H1 (cell line): ENCODE measurements around the gene PRKD1.

ENCODE experiments used
- EZH2 ChIP-seq: fragments of 200-600 bp; sonication (generic); IDR thresholded peaks from 2 replicates; pipeline ENCODE4 v1.7.1; 2012; ENCODE audit warnings: low read depth, mild to moderate bottlenecking, moderate library complexity, low read length, inconsistent platforms; ENCODE audit not compliant: severe bottlenecking
- JUN ChIP-seq: IDR thresholded peaks from 2 replicates; pipeline ENCODE4 v1.6.1; 2011; ENCODE audit warnings: low read depth, mild to moderate bottlenecking, improper control_type of control experiment, low read length
- JUND ChIP-seq: IDR thresholded peaks from 2 replicates; pipeline ENCODE4 v1.6.1; 2011; ENCODE audit warnings: mild to moderate bottlenecking, improper control_type of control experiment, low read length
- POLR2A ChIP-seq, 2 experiments: IDR thresholded peaks; 1 replicate in 1 of 2; 2 replicates in 1 of 2; pipeline ENCODE4 v1.6.1; 2011; ENCODE audit warnings: low read depth in 2 of 2, low read length in 2 of 2, mild to moderate bottlenecking in 2 of 2; ENCODE audit errors: control extremely low read depth in 1 of 2
- POLR2AphosphoS5 ChIP-seq: IDR thresholded peaks from 2 replicates; pipeline ENCODE4 v1.6.1; 2011; ENCODE audit warnings: low read depth, low read length
- RAD21 ChIP-seq, 2 experiments: IDR thresholded peaks in 1 of 2; conservative IDR thresholded peaks in 1 of 2; 2 replicates each; pipeline ENCODE4 v1.6.1; 2011; ENCODE audit warnings: low read depth in 2 of 2, low read length in 2 of 2, improper control_type of control experiment in 1 of 2, inconsistent platforms in 1 of 2, mild to moderate bottlenecking in 1 of 2, moderate library complexity in 1 of 2
- RFX5 ChIP-seq: IDR thresholded peaks from 2 replicates; pipeline ENCODE4 v1.6.1; 2011; ENCODE audit warnings: low read depth, low read length, improper control_type of control experiment, borderline replicate concordance
- YY1 ChIP-seq: IDR thresholded peaks from 2 replicates; pipeline ENCODE4 v1.6.1; 2011; ENCODE audit warnings: low read depth, mild to moderate bottlenecking, low read length
- TF ChIP-seq, protein P1 (sequence below), 3 experiments: IDR thresholded peaks; 1 replicate in 2 of 3; 2 replicates in 1 of 3; pipeline versions ENCODE4 v1.5.1 to v1.6.1; 2011; ENCODE audit warnings: low read length in 3 of 3, mild to moderate bottlenecking in 3 of 3, inconsistent platforms in 2 of 3, low read depth in 1 of 3, moderate library complexity in 1 of 3; ENCODE audit not compliant: insufficient read depth in 1 of 3; ENCODE audit errors: control extremely low read depth in 1 of 3

DNA sequence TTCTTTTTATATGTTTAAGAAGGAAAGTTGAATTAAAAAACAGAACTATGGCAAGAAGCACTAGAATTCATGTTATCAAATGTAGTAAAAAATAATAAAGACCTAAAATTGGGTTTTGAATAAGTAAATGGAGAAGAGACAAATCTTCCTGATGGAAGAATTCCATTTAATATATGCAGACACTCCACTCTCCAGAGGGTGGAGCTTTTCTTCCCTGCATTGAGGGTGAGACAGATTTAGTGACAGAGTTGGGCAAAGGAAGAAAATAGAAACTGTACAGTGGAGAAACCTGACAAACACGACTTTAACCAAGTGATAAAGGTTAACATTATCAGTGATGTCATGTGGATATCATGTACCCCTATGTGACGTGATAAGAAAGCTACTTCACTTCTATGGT lies 217.6 kb downstream of the PRKD1 start:
- TF ChIP-seq, protein P1, sequence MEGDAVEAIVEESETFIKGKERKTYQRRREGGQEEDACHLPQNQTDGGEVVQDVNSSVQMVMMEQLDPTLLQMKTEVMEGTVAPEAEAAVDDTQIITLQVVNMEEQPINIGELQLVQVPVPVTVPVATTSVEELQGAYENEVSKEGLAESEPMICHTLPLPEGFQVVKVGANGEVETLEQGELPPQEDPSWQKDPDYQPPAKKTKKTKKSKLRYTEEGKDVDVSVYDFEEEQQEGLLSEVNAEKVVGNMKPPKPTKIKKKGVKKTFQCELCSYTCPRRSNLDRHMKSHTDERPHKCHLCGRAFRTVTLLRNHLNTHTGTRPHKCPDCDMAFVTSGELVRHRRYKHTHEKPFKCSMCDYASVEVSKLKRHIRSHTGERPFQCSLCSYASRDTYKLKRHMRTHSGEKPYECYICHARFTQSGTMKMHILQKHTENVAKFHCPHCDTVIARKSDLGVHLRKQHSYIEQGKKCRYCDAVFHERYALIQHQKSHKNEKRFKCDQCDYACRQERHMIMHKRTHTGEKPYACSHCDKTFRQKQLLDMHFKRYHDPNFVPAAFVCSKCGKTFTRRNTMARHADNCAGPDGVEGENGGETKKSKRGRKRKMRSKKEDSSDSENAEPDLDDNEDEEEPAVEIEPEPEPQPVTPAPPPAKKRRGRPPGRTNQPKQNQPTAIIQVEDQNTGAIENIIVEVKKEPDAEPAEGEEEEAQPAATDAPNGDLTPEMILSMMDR (IDR thresholded peaks at IDR 0.05; ENCODE audit: control extremely low read depth in 1 of 3, insufficient read depth in 1 of 3, low read depth in 1 of 3, low read length in 3 of 3) = peak in 1 of 3 experiments; percentile 14; a peak in 2 of 4 replicates
- TF ChIP-seq RFX5 (no peak), JUN (no peak), POLR2A (IDR thresholded peaks at IDR 0.05; ENCODE audit: control extremely low read depth in 1 of 2, low read depth in 2 of 2, low read length in 2 of 2) (no peak), POLR2AphosphoS5 (no peak), YY1 (no peak), JUND (no peak), EZH2 (no peak), RAD21 (IDR thresholded peaks at IDR 0.05 in 1 of 2, conservative IDR thresholded peaks at IDR 0.05 in 1 of 2; ENCODE audit: low read depth in 2 of 2, low read length in 2 of 2) (peak; percentile 25 to 41; a peak in 3 of 4 replicates)
